Thymus (tissue), 11 donors: Measurements from ENCODE around the gene ZBTB25. TPM values are rescaled to one million over a fixed set of nuclear protein-coding genes. Genes with fewer than 3 reads are reported as not detected.

Experiments used
- DNase-seq, 9 donors: peaks; one replicate each; pipeline ENCODE4 v3.0.0-alpha.2; 2013; ENCODE audit warnings: low spot score in 9 of 9, low read depth in 6 of 9, missing footprints in 1 of 9
- H3K27ac ChIP-seq, 2 donors: one replicate each; pipeline ENCODE4 v1.5.1; 2013; ENCODE audit warnings: control low read depth in 1 of 2, low read depth in 1 of 2, low read length in 1 of 2, mild to moderate bottlenecking in 1 of 2, moderate library complexity in 1 of 2
- H3K27me3 ChIP-seq, 2 donors: one replicate each; pipeline ENCODE4 v1.5.1; 2013; ENCODE audit warnings: low read length in 1 of 2; ENCODE audit not compliant: control insufficient read depth in 2 of 2, insufficient read depth in 1 of 2
- H3K36me3 ChIP-seq, 2 donors: one replicate each; pipeline ENCODE4 v1.5.1; 2013; ENCODE audit warnings: low read length in 1 of 2, mild to moderate bottlenecking in 1 of 2, moderate library complexity in 1 of 2; ENCODE audit not compliant: control insufficient read depth in 2 of 2, insufficient read depth in 2 of 2
- H3K4me1 ChIP-seq, 2 donors: one replicate each; pipeline ENCODE4 v1.5.1; 2013; ENCODE audit warnings: low read length in 2 of 2; ENCODE audit not compliant: control insufficient read depth in 2 of 2, insufficient read depth in 2 of 2
- H3K4me3 ChIP-seq, 2 donors: one replicate each; pipeline ENCODE4 v1.5.1; 2013; ENCODE audit warnings: low read length in 2 of 2, control low read depth in 1 of 2, mild to moderate bottlenecking in 1 of 2
- H3K9me3 ChIP-seq, 2 donors: one replicate each; pipeline ENCODE4 v1.5.1; 2013; ENCODE audit warnings: low read length in 1 of 2, mild to moderate bottlenecking in 1 of 2; ENCODE audit not compliant: control insufficient read depth in 2 of 2, insufficient read depth in 1 of 2
- WGBS: extraction: QIAGEN DNeasy Blood & Tissue Kit; methylation state at CpG from one replicate; pipeline ENCODE4 v1.1.7; 2013; 5-methylcytosine and 5-hydroxymethylcytosine counted together
- polyA plus RNA-seq: library from polyadenylated mRNA; stranded (reverse); fragments of 200-250 nt; gene quantifications from one replicate; pipeline ENCODE4 v1.2.3, GENCODE V29; 2013
- total RNA-seq: library from RNA; stranded (reverse); fragments of 120-200 nt; gene quantifications from one replicate; pipeline ENCODE4 v1.2.4, GENCODE V29; 2013
- donor health status: healthy.

Gene ZBTB25
- total and polyA plus RNA-seq, 2 donors: 10.6 to 15.0 TPM

DNA sequence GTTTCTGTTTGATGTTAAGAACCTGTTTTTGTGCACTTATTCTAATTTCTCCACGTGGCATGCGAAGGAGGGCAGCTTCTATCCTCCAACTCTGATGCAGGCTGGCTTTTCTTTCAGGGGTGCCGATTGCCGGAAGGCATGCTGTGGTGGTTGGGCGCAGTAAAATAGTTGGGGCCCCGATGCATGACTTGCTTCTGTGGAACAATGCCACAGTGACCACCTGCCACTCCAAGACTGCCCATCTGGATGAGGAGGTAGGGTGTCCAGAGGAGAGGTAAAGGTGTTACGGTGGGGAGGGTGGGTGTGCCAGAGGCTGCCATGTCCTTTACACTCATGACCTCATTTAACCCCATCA, 85.9 kb downstream of the ZBTB25 start:
- no peak overlapping the region for H3K27ac ChIP-seq
- H3K27me3 ChIP-seq: no peaks in the 10 kb centered on the region
- H3K9me3 ChIP-seq: no peaks in the 10 kb centered on the region
- peaks cover 32 to 62% of the 10 kb centered on the region in 2 donors for H3K36me3 ChIP-seq
- 99% methylated on average over 7 of the region's 7 CpGs for WGBS
- H3K4me1 ChIP-seq: no peaks in the 10 kb centered on the region
- no peak for DNase-seq
- H3K4me3 ChIP-seq: no peak overlapping the region

DNA sequence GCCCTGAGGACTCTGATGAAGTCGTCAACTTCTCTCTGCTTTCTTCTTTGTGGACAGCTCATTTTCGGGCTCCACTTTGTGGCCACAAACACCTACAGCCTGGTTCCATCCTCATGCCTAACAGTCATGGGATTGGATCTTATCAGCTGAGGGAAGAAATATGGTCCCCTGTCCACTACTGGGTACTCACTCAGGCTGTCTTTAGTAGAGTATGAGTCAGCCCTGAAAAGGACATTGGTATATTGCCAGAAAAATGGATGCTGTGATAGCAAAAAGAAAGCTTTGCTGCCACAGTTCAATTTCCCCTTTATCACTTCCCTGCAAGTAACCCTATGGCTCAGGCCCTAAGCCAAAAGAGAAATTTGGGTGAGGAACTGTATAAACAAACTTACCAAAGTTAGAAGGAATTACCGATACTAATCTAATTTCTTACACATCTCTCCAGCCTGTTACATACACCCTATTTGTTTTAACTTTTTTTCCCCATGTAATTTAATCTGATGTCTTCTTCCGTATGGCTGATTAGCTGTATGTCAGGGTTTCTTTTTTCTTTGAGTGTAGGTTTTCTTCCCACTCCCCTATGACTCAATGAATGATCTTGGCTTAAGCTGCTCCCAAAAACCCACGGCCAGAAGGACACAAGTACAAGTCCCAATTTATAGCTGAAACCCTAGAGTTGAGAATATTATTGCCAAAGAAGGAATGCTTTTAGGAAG, 86.4 kb downstream of the ZBTB25 start:
- H3K36me3 ChIP-seq: peaks cover 34 to 60% of the 10 kb centered on the region in 2 donors
- no peaks in the 10 kb centered on the region for H3K27me3 ChIP-seq
- no peak for DNase-seq
- no peaks in the 10 kb centered on the region for H3K4me1 ChIP-seq
- WGBS: 94% methylated on average over 5 of the region's 5 CpGs
- H3K4me3 ChIP-seq: no peak overlapping the region
- no peak overlapping the region for H3K27ac ChIP-seq
- no peaks in the 10 kb centered on the region for H3K9me3 ChIP-seq

DNA sequence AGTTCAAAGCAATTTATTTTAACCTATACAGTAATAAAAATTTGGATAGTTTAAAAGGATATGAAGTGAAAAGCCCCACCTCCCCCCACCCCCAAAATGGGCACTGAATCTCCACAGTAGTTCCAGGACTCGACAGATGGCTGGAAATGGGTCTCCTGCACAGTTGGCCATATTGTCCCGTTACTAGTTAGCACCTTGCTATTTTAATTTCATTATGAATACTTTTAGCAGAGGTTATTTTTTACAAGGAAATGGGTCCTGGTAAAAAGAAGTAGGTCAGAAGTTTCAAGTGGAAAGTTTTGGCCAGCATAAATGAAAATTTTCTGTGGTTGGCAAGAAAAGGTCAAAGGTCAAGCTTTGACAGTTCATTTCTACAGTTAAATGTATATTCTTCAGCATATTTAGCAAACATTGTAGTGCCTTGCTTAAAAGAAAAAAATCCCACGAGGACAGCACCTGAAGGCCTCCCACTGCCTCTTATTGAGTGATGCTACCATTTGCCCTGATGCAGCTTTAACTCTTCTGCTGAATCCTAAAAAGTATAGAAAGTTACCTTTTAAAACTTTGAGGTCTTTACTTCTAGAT, 87.2 kb downstream of the ZBTB25 start:
- H3K4me1 ChIP-seq: no peaks in the 10 kb centered on the region
- no peak for DNase-seq
- H3K27me3 ChIP-seq: no peaks in the 10 kb centered on the region
- H3K9me3 ChIP-seq: no peaks in the 10 kb centered on the region
- H3K36me3 ChIP-seq: peaks cover 34 to 62% of the 10 kb centered on the region in 2 donors
- 96% methylated on average over 3 of the region's 3 CpGs for WGBS
- H3K4me3 ChIP-seq: no peak overlapping the region
- no peak overlapping the region for H3K27ac ChIP-seq

DNA sequence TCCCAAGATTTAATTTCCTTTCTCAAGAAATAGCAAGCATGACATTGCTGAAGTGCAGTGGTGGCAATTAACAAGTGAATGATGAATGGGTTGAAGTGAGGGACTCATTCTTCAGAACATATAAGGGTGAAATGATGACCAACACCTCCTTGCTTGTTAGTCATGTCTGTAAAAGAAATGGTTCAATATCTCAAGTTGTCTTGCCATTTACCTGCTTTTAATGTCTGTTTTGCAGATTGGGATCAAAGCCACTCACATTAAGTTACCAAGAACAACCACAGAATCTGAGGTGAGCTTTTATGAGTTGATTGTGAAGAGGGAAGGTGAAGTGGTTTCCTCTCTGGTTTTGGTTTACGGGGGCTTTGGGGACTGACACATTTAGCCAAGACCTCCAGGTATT, 91.4 kb downstream of the ZBTB25 start:
- H3K36me3 ChIP-seq: peaks cover 18 to 35% of the 10 kb centered on the region in 2 donors
- DNase-seq: peak in 1 of 9 donors; percentile 32
- no peak overlapping the region for H3K4me3 ChIP-seq
- H3K9me3 ChIP-seq: no peaks in the 10 kb centered on the region
- H3K4me1 ChIP-seq: no peaks in the 10 kb centered on the region
- WGBS: 40% methylated on average over 1 of the region's 1 CpG
- H3K27me3 ChIP-seq: no peaks in the 10 kb centered on the region
- no peak overlapping the region for H3K27ac ChIP-seq

DNA sequence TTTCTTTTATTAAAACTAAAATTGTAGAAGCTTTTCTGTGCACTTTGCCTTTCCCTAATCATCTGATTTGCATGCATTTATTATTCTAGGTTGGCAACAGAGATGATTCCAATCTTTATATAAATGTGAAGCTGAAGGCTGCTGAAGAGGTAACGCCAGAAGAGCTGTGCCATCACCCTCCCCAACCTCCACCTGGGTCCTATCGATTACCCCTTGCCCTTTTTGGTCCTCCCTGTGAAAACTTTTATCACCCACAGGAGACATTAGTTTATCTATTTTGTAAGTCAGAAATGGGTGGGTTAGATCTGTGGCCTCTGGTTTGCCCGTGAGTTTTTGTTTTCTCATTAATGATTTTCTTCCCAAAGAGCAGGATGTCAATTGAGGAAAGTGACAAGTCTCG, 92.6 kb downstream of the ZBTB25 start:
- Histone ChIP-seq H3K4me3 (no peak overlapping the region), H3K36me3 (peaks cover 12 to 36% of the 10 kb centered on the region in 2 donors), H3K27me3 (no peaks in the 10 kb centered on the region), H3K4me1 (no peaks in the 10 kb centered on the region), H3K27ac (no peak overlapping the region), H3K9me3 (no peaks in the 10 kb centered on the region)
- no peak for DNase-seq
- 97% methylated on average over 4 of the region's 4 CpGs for WGBS

DNA sequence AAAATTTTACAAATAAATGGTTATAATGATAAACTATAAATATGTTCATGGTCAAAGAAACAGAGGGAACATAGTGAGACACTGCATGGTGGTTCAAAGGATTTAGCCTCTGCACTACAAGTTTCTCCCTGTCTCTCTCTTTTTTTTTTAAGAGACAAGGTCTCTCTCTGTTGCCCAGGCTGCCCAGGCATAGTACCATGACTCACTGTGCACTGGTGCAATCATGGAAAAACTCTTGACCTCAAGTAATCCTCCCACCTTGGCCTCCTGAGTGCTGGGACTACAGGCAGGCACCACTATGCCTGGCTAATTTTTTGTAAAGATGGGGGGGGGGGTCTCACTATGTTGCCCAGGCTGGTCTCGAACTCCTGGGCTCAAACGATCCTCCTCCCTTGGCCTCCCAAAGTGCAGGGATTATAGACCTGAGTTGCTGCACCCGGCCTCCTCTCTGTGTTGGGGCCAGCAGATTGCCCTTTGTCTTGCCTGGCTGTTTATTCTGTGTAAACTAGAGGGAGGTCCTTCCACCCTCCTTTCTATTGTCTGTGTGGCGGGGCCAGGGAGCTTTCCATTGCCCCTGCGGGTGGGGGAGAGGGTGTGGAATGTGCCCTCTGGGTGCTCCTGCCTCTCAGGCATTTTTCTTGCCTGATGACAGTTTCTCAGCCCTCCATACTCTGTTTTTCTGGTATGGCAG, 93.4 kb downstream of the ZBTB25 start:
- 99% methylated on average over 5 of the region's 5 CpGs for WGBS
- DNase-seq: no peak
- peaks cover 4 to 35% of the 10 kb centered on the region in 2 donors for H3K36me3 ChIP-seq

DNA sequence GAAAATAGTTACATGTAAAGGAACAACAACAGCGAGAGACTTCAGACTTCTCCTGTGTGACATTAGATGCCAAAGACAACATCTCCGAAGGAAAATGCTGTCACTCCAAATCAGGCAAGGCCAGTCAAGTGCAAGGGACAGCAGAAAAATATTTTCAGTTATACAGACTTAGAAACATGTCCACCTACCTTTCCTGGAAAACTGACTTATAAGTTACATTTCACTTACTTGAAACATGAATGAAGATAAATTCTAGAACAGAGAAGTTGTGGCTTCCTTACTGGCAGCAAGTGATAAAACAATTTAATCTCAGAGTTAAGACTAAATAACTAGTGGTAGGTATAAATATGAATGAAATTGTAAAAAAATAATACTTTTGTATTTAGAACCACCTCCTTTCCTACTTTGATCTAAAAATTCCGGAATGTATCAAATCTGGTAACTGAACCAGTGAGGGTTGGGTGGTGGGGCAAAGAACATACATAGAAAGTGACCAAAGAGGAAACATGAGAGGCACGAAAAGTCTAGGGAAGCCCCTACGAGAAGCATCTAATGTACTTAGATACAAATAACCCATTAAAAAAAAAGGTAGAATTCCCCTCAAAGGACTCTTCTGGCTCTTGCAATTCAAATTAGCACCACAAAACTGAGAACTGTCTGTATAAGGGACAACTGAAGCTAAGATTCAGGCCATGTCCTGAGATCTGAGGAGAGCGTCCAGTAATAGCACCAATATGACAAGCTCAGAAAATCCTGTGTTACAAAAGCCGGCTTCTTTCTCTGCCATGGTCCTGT, 94.3 kb downstream of the ZBTB25 start:
- Histone ChIP-seq H3K9me3 (no peaks in the 10 kb centered on the region), H3K4me1 (no peaks in the 10 kb centered on the region), H3K36me3 (peaks cover 3 to 36% of the 10 kb centered on the region in 2 donors), H3K4me3 (no peak overlapping the region), H3K27me3 (no peaks in the 10 kb centered on the region), H3K27ac (no peak overlapping the region)
- WGBS: 90% methylated on average over 7 of the region's 7 CpGs
- no peak for DNase-seq

More for the DNA sequence above, 93.4 kb downstream of the ZBTB25 start:
- no peak overlapping the region for H3K4me3 ChIP-seq
- H3K27ac ChIP-seq: no peak overlapping the region
- no peaks in the 10 kb centered on the region for H3K4me1 ChIP-seq
- H3K27me3 ChIP-seq: no peaks in the 10 kb centered on the region
- H3K9me3 ChIP-seq: no peaks in the 10 kb centered on the region

DNA sequence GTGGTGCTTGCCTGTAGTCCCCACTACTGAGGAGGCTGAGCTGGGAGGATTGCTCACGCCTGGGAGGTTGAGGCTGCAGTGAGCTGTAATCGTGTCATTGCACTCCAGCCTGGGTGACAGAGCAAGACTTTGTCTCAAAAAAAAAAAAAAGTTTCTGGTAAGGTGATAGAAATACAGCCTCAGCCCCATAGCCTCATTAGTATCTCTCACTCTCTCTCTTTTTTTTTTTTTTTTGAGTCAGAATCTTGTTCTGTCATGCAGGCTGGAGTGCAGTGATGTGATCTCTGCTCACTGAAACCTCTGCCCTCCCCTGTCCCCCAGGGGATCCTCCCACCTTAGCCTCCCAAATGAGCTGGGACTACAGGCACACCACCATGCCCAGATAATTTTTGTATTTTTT, 96.3 kb downstream of the ZBTB25 start:
- Histone ChIP-seq H3K4me1 (no peaks in the 10 kb centered on the region), H3K27me3 (no peaks in the 10 kb centered on the region), H3K27ac (no peak overlapping the region), H3K36me3 (peaks cover 0 to 37% of the 10 kb centered on the region in 2 donors), H3K4me3 (no peak overlapping the region), H3K9me3 (no peaks in the 10 kb centered on the region)
- WGBS: 97% methylated on average over 2 of the region's 2 CpGs
- no peak for DNase-seq

DNA sequence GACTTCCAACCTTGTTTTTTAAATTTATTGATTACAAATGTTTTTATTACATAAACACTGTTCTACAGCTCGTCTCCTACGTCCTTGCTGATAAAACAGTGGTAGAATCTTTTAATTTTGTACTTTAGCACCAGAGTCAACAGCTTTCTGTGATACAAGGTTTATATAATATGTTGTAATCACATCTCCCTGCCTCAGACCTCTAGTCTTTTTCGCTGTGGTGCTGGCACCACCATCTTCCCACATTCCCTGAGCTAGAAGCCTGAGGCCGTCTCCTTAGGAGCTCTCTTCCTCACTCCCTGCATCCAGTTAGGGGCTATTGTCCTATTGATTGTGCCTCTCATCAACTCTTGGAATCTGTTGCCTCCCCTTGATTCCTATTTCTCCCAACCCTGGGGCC, 98.3 kb downstream of the ZBTB25 start:
- WGBS: 98% methylated on average over 4 of the region's 4 CpGs
- no peaks in the 10 kb centered on the region for H3K9me3 ChIP-seq
- no peak overlapping the region for H3K27ac ChIP-seq
- H3K36me3 ChIP-seq: peaks cover 0 to 20% of the 10 kb centered on the region in 2 donors
- no peaks in the 10 kb centered on the region for H3K4me1 ChIP-seq
- H3K4me3 ChIP-seq: no peak overlapping the region
- DNase-seq: no peak
- H3K27me3 ChIP-seq: no peaks in the 10 kb centered on the region
